Liver (tissue), 9 donors: ENCODE measurements around the gene PRSS1. TPM values are rescaled to one million over a fixed set of nuclear protein-coding genes. Genes with fewer than 3 reads are reported as not detected.

Source experiments
- DNase-seq: peaks from one replicate; pipeline ENCODE4 v3.0.0-alpha.2; 2017; ENCODE audit warnings: low spot score
- H3K27ac ChIP-seq, 2 donors: one replicate each; pipeline ENCODE4 v1.7.0; 2013; ENCODE audit warnings: inconsistent platforms in 2 of 2, low read length in 2 of 2, control low read depth in 1 of 2, low read depth in 1 of 2, mild to moderate bottlenecking in 1 of 2
- H3K27me3 ChIP-seq, 4 donors: one replicate each; pipeline versions ENCODE4 v1.6.1 to v1.7.0; 2013; ENCODE audit warnings: low read length in 3 of 4, inconsistent platforms in 1 of 4, mild to moderate bottlenecking in 1 of 4, moderate library complexity in 1 of 4; ENCODE audit not compliant: control insufficient read depth in 4 of 4, insufficient read depth in 4 of 4
- H3K36me3 ChIP-seq, 4 donors: one replicate each; pipeline versions ENCODE4 v1.6.1 to v1.7.0; 2013; ENCODE audit warnings: low read length in 3 of 4, mild to moderate bottlenecking in 3 of 4, low read depth in 1 of 4, moderate library complexity in 1 of 4; ENCODE audit not compliant: control insufficient read depth in 4 of 4, insufficient read depth in 3 of 4
- H3K4me1 ChIP-seq, 4 donors: one replicate each; pipeline versions ENCODE4 v1.6.1 to v1.7.0; 2013; ENCODE audit warnings: low read length in 3 of 4, mild to moderate bottlenecking in 3 of 4, moderate library complexity in 1 of 4; ENCODE audit not compliant: control insufficient read depth in 4 of 4, insufficient read depth in 4 of 4
- H3K4me3 ChIP-seq, 3 donors: one replicate each; pipeline versions ENCODE4 v1.6.1 to v1.7.0; 2013; ENCODE audit warnings: low read length in 3 of 3, control low read depth in 1 of 3, low read depth in 1 of 3, mild to moderate bottlenecking in 1 of 3
- H3K9ac ChIP-seq, 2 donors: one replicate each; pipeline ENCODE4 v1.7.0; 2013; ENCODE audit warnings: low read length in 2 of 2, mild to moderate bottlenecking in 2 of 2, moderate library complexity in 2 of 2, control low read depth in 1 of 2, low read depth in 1 of 2
- H3K9me3 ChIP-seq, 4 donors: one replicate each; pipeline versions ENCODE4 v1.6.1 to v1.7.0; 2013; ENCODE audit warnings: low read length in 3 of 4; ENCODE audit not compliant: control insufficient read depth in 4 of 4
- EGR1 ChIP-seq, 2 donors: IDR thresholded peaks; 2 replicates each; pipeline ENCODE4 v1.6.1; 2016 to 2018; ENCODE audit warnings: antibody characterized with exemption in 2 of 2, low read depth in 2 of 2
- FOXA1 ChIP-seq: IDR thresholded peaks from 2 replicates; pipeline ENCODE4 v1.6.1; 2016; ENCODE audit warnings: antibody characterized with exemption
- FOXA2 ChIP-seq: IDR thresholded peaks from 2 replicates; pipeline ENCODE4 v1.6.1; 2016; ENCODE audit warnings: antibody characterized with exemption
- GABPA ChIP-seq, 2 donors: IDR thresholded peaks in 1 of 2; conservative IDR thresholded peaks in 1 of 2; 2 replicates each; pipeline ENCODE4 v1.6.1; 2016; ENCODE audit warnings: antibody characterized with exemption in 2 of 2, mild to moderate bottlenecking in 1 of 2, moderate library complexity in 1 of 2
- HNF4A ChIP-seq, 2 donors: conservative IDR thresholded peaks; 2 replicates each; pipeline ENCODE4 v1.6.1; 2016; ENCODE audit warnings: antibody characterized with exemption in 2 of 2, mild to moderate bottlenecking in 2 of 2
- HNF4G ChIP-seq: IDR thresholded peaks from 2 replicates; pipeline ENCODE4 v1.6.1; 2016; ENCODE audit warnings: antibody characterized with exemption
- JUND ChIP-seq, 2 donors: IDR thresholded peaks; 2 replicates each; pipeline ENCODE4 v1.6.1; 2016; ENCODE audit warnings: antibody characterized with exemption in 2 of 2
- NR2F2 ChIP-seq: IDR thresholded peaks from 2 replicates; pipeline ENCODE4 v1.6.1; 2016; ENCODE audit warnings: antibody characterized with exemption
- RAD21 ChIP-seq, 2 donors: IDR thresholded peaks; 2 replicates each; pipeline ENCODE4 v1.6.1; 2016; ENCODE audit warnings: antibody characterized with exemption in 2 of 2, mild to moderate bottlenecking in 2 of 2
- RXRA ChIP-seq, 2 donors: IDR thresholded peaks; 2 replicates each; pipeline ENCODE4 v1.6.1; 2017 to 2018; ENCODE audit warnings: antibody characterized with exemption in 2 of 2, mild to moderate bottlenecking in 1 of 2
- SP1 ChIP-seq: IDR thresholded peaks from 2 replicates; pipeline ENCODE4 v1.6.1; 2018; ENCODE audit warnings: antibody characterized with exemption, mild to moderate bottlenecking
- TAF1 ChIP-seq: conservative IDR thresholded peaks from 2 replicates; pipeline ENCODE4 v1.6.1; 2016; ENCODE audit warnings: antibody characterized with exemption, mild to moderate bottlenecking
- YY1 ChIP-seq: IDR thresholded peaks from 2 replicates; pipeline ENCODE4 v1.6.1; 2016; ENCODE audit warnings: antibody characterized with exemption, mild to moderate bottlenecking
- WGBS: extraction: QIAGEN DNeasy Blood & Tissue Kit; methylation state at CpG from one replicate; pipeline ENCODE4 v1.1.7; 2013; 5-methylcytosine and 5-hydroxymethylcytosine counted together
- polyA plus RNA-seq, 2 donors: library from polyadenylated mRNA; stranded (reverse) in 1 of 2; unstranded in 1 of 2; fragments of 200-250 nt in 1 of 2; fragments of >200 nt in 1 of 2; fragmentation: Nextera tagmentation in 1 of 2; extraction: Ambion mirVana in 1 of 2; gene quantifications; one replicate each; pipeline versions ENCODE4 v1.2.1 to v1.2.3, GENCODE V29; 2013 to 2015
- total RNA-seq, 2 donors: library from RNA; depleted of rRNA; stranded (reverse); fragments of >200 nt; gene quantifications; one replicate each; pipeline ENCODE4 v1.2.3, GENCODE V29; 2014
- TF ChIP-seq, protein P1 (sequence below): IDR thresholded peaks from 2 replicates; pipeline ENCODE4 v1.6.1; 2016; ENCODE audit warnings: antibody characterized with exemption
- TF ChIP-seq, protein P2 (sequence below): IDR thresholded peaks from 2 replicates; pipeline ENCODE4 v1.6.1; 2016; ENCODE audit warnings: antibody characterized with exemption, mild to moderate bottlenecking
- TF ChIP-seq, protein P3 (sequence below): IDR thresholded peaks from 2 replicates; pipeline ENCODE4 v1.6.1; 2016; ENCODE audit warnings: antibody characterized with exemption
- TF ChIP-seq, protein P4 (sequence below): IDR thresholded peaks from 2 replicates; pipeline ENCODE4 v1.6.1; 2016; ENCODE audit warnings: antibody characterized with exemption
- TF ChIP-seq, protein P5 (sequence below): fragments of 150-350 bp; IDR thresholded peaks from 2 replicates; pipeline ENCODE4 v1.5.1; 2017; ENCODE audit warnings: improper control_type of control experiment, low read depth, low read length; ENCODE audit not compliant: missing input control
- donor health status: healthy.
- donor health status: healthy.
- donor health status: healthy.
- donor health status: healthy.
- donor health status: healthy.

PRSS1 gene
- total and polyA plus RNA-seq, 4 donors, result not detected

DNA sequence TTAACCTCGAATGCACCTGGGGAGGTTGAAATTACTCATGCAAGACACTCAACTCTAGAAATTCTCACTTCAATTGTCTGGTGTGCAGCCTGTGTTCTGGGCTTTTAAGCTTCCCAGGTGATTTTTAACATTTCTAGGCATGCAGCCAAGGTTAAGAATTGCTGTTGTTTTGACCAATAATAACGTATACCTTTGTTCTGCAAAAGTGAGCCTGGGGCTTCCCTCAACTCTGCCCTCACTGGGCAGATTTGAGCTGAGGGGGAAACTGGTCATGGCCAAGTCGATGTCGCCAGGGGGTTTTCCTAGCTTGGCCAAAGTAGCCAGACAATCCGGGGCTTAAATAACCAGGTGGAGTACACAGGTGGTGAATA, 22.1 kb downstream of the PRSS1 start:
- H3K4me3 ChIP-seq, result no peak overlapping the region
- H3K4me1 ChIP-seq, result no peaks in the 10 kb centered on the region
- no peaks in the 10 kb centered on the region for H3K9me3 ChIP-seq
- DNase-seq, result no peak
- no peaks in the 10 kb centered on the region for H3K27me3 ChIP-seq
- H3K36me3 ChIP-seq, result no peaks in the 10 kb centered on the region
- no peak overlapping the region for H3K9ac ChIP-seq
- H3K27ac ChIP-seq, result no peak overlapping the region
- TF ChIP-seq RXRA (IDR thresholded peaks at IDR 0.05), result no peak
- TF ChIP-seq GABPA (IDR thresholded peaks at IDR 0.05 in 1 of 2, conservative IDR thresholded peaks at IDR 0.05 in 1 of 2), result no peak
- TF ChIP-seq, protein P1, sequence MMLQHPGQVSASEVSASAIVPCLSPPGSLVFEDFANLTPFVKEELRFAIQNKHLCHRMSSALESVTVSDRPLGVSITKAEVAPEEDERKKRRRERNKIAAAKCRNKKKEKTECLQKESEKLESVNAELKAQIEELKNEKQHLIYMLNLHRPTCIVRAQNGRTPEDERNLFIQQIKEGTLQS, result no peak
- no peak for TF ChIP-seq FOXA2
- no peak for TF ChIP-seq RAD21 (IDR thresholded peaks at IDR 0.05)
- TF ChIP-seq, protein P2, sequence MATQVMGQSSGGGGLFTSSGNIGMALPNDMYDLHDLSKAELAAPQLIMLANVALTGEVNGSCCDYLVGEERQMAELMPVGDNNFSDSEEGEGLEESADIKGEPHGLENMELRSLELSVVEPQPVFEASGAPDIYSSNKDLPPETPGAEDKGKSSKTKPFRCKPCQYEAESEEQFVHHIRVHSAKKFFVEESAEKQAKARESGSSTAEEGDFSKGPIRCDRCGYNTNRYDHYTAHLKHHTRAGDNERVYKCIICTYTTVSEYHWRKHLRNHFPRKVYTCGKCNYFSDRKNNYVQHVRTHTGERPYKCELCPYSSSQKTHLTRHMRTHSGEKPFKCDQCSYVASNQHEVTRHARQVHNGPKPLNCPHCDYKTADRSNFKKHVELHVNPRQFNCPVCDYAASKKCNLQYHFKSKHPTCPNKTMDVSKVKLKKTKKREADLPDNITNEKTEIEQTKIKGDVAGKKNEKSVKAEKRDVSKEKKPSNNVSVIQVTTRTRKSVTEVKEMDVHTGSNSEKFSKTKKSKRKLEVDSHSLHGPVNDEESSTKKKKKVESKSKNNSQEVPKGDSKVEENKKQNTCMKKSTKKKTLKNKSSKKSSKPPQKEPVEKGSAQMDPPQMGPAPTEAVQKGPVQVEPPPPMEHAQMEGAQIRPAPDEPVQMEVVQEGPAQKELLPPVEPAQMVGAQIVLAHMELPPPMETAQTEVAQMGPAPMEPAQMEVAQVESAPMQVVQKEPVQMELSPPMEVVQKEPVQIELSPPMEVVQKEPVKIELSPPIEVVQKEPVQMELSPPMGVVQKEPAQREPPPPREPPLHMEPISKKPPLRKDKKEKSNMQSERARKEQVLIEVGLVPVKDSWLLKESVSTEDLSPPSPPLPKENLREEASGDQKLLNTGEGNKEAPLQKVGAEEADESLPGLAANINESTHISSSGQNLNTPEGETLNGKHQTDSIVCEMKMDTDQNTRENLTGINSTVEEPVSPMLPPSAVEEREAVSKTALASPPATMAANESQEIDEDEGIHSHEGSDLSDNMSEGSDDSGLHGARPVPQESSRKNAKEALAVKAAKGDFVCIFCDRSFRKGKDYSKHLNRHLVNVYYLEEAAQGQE, result no peak
- TF ChIP-seq HNF4G, result no peak
- TF ChIP-seq, protein P3, sequence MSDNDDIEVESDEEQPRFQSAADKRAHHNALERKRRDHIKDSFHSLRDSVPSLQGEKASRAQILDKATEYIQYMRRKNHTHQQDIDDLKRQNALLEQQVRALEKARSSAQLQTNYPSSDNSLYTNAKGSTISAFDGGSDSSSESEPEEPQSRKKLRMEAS, result no peak
- TF ChIP-seq YY1, result no peak
- TF ChIP-seq FOXA1, result no peak
- TF ChIP-seq NR2F2, result no peak
- TF ChIP-seq, protein P4, sequence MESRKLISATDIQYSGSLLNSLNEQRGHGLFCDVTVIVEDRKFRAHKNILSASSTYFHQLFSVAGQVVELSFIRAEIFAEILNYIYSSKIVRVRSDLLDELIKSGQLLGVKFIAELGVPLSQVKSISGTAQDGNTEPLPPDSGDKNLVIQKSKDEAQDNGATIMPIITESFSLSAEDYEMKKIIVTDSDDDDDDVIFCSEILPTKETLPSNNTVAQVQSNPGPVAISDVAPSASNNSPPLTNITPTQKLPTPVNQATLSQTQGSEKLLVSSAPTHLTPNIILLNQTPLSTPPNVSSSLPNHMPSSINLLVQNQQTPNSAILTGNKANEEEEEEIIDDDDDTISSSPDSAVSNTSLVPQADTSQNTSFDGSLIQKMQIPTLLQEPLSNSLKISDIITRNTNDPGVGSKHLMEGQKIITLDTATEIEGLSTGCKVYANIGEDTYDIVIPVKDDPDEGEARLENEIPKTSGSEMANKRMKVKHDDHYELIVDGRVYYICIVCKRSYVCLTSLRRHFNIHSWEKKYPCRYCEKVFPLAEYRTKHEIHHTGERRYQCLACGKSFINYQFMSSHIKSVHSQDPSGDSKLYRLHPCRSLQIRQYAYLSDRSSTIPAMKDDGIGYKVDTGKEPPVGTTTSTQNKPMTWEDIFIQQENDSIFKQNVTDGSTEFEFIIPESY, result no peak
- TF ChIP-seq SP1, result no peak
- no peak for TF ChIP-seq TAF1
- TF ChIP-seq JUND (IDR thresholded peaks at IDR 0.05), result no peak
- no peak for TF ChIP-seq EGR1 (IDR thresholded peaks at IDR 0.05; ENCODE audit: low read depth in 2 of 2)
- TF ChIP-seq, protein P5, sequence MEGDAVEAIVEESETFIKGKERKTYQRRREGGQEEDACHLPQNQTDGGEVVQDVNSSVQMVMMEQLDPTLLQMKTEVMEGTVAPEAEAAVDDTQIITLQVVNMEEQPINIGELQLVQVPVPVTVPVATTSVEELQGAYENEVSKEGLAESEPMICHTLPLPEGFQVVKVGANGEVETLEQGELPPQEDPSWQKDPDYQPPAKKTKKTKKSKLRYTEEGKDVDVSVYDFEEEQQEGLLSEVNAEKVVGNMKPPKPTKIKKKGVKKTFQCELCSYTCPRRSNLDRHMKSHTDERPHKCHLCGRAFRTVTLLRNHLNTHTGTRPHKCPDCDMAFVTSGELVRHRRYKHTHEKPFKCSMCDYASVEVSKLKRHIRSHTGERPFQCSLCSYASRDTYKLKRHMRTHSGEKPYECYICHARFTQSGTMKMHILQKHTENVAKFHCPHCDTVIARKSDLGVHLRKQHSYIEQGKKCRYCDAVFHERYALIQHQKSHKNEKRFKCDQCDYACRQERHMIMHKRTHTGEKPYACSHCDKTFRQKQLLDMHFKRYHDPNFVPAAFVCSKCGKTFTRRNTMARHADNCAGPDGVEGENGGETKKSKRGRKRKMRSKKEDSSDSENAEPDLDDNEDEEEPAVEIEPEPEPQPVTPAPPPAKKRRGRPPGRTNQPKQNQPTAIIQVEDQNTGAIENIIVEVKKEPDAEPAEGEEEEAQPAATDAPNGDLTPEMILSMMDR, result no peak
- TF ChIP-seq HNF4A (conservative IDR thresholded peaks at IDR 0.05), result no peak
- WGBS, result 71% methylated on average over 5 of the region's 5 CpGs
